KMS-11 (cell line): ENCODE results near the gene CXCL10.

Source experiments
- H2AFZ ChIP-seq: fragments of 200-600 bp; sonication (generic); 2 replicates; pipeline ENCODE4 v1.6.1; 2016; ENCODE audit warnings: antibody characterized with exemption, mixed run types, low read depth
- H3K27ac ChIP-seq: fragments of 200-600 bp; sonication (generic); 2 replicates; pipeline ENCODE4 v1.6.1; 2016; ENCODE audit warnings: mild to moderate bottlenecking, mixed run types
- H3K27me3 ChIP-seq: fragments of 200-600 bp; sonication (generic); 2 replicates; pipeline ENCODE4 v1.6.1; 2017; ENCODE audit warnings: mild to moderate bottlenecking, low read depth, mixed run types, moderate library complexity; ENCODE audit not compliant: insufficient read depth
- H3K36me3 ChIP-seq: fragments of 200-600 bp; sonication (generic); 2 replicates; pipeline ENCODE4 v1.6.1; 2017; ENCODE audit warnings: mild to moderate bottlenecking, mixed run types; ENCODE audit not compliant: insufficient read depth
- H3K4me1 ChIP-seq: fragments of 200-600 bp; sonication (generic); 2 replicates; pipeline ENCODE4 v1.6.1; 2016; ENCODE audit warnings: mild to moderate bottlenecking, low read depth, mixed run types; ENCODE audit not compliant: poor library complexity, severe bottlenecking
- H3K4me2 ChIP-seq: fragments of 200-600 bp; sonication (generic); 2 replicates; pipeline ENCODE4 v1.7.0; 2016; ENCODE audit warnings: mild to moderate bottlenecking, mixed run types
- H3K4me3 ChIP-seq: fragments of 200-600 bp; sonication (generic); IDR thresholded peaks from 2 replicates; pipeline ENCODE4 v1.6.1; 2017; ENCODE audit warnings: low read depth, low read length, mixed read lengths; ENCODE audit not compliant: insufficient read depth
- H3K79me2 ChIP-seq: fragments of 200-600 bp; sonication (generic); 2 replicates; pipeline ENCODE4 v1.6.1; 2016; ENCODE audit warnings: low read depth, mixed run types; ENCODE audit not compliant: insufficient read depth
- H3K9ac ChIP-seq: fragments of 200-600 bp; sonication (generic); 2 replicates; pipeline ENCODE4 v1.6.1; 2016; ENCODE audit warnings: mild to moderate bottlenecking, mixed run types
- H4K20me1 ChIP-seq: fragments of 200-600 bp; sonication (generic); 2 replicates; pipeline ENCODE4 v1.6.1; 2016; ENCODE audit warnings: mild to moderate bottlenecking, mixed run types; ENCODE audit not compliant: insufficient read depth
- TF ChIP-seq, protein P1 (sequence below): fragments of 200-600 bp; sonication (generic); conservative IDR thresholded peaks from 2 replicates; pipeline ENCODE4 v1.6.1; 2017; ENCODE audit warnings: low read depth, mild to moderate bottlenecking, antibody characterized with exemption, low read length, moderate library complexity, mixed read lengths

Gene CXCL10

DNA sequence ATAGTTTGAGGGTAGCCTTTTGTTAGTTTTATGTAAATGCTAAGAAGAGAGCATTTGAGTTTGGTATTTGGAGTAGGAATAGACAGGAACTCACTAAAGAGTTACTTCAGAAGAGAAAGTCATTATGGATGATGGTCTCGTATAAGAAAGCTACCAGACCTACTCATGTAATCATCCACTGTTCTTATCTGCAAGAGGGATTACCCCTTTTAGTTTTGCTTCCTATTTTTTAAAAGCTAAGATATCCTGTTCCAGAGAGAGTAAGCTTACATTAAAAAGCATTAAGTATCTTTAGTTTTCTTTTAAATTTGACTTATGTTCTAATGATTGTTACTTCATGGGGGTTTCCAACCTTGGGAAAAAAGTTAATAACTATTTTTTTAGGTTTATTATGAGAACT is 38.7 kb upstream of the CXCL10 start:
- H3K27me3 ChIP-seq, result no peaks in the 10 kb centered on the region
- no peak overlapping the region for H3K9ac ChIP-seq
- no peak overlapping the region for H3K4me2 ChIP-seq
- TF ChIP-seq, protein P1, sequence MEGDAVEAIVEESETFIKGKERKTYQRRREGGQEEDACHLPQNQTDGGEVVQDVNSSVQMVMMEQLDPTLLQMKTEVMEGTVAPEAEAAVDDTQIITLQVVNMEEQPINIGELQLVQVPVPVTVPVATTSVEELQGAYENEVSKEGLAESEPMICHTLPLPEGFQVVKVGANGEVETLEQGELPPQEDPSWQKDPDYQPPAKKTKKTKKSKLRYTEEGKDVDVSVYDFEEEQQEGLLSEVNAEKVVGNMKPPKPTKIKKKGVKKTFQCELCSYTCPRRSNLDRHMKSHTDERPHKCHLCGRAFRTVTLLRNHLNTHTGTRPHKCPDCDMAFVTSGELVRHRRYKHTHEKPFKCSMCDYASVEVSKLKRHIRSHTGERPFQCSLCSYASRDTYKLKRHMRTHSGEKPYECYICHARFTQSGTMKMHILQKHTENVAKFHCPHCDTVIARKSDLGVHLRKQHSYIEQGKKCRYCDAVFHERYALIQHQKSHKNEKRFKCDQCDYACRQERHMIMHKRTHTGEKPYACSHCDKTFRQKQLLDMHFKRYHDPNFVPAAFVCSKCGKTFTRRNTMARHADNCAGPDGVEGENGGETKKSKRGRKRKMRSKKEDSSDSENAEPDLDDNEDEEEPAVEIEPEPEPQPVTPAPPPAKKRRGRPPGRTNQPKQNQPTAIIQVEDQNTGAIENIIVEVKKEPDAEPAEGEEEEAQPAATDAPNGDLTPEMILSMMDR, result no peak
- no peak overlapping the region for H3K4me3 ChIP-seq
- no peaks in the 10 kb centered on the region for H3K4me1 ChIP-seq
- H3K79me2 ChIP-seq, result no peaks in the 10 kb centered on the region
- no peak overlapping the region for H3K27ac ChIP-seq
- no peaks in the 10 kb centered on the region for H3K36me3 ChIP-seq
- no peak overlapping the region for H2AFZ ChIP-seq
- H4K20me1 ChIP-seq, result no peaks in the 10 kb centered on the region

GRCh38 chr4:76061421-76061820 is 38.1 kb upstream of the CXCL10 start:
- Histone ChIP-seq H4K20me1 (no peaks in the 10 kb centered on the region), H3K4me1 (no peaks in the 10 kb centered on the region), H3K4me3 (no peak overlapping the region), H3K27ac (no peak overlapping the region), H3K9ac (no peak overlapping the region), H3K27me3 (no peaks in the 10 kb centered on the region), H2AFZ (no peak overlapping the region), H3K79me2 (no peaks in the 10 kb centered on the region), H3K4me2 (no peak overlapping the region), H3K36me3 (no peaks in the 10 kb centered on the region)
- TF ChIP-seq, protein P1, result no peak

DNA sequence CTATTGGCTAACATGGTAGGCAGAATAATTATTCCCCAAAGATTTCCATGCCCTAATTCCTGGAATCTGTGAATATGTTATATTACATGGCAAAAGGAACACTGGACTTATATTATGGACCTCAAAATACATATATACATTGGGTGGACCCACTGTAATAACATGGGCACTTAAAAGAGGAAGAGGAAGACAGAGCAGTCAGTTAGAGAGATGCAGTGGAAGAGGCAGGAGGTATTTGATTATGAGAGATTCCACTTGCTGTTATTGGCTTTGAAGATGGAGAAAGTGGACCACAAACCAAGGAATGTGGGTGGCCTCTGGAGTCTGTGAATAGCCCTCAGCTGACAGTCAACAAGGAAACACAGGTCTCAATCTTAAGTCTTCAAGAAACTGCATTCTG is 37.2 kb upstream of the CXCL10 start:
- H3K4me1 ChIP-seq, result no peaks in the 10 kb centered on the region
- H3K4me2 ChIP-seq, result no peak overlapping the region
- H3K27ac ChIP-seq, result no peak overlapping the region
- no peaks in the 10 kb centered on the region for H3K36me3 ChIP-seq
- H4K20me1 ChIP-seq, result no peaks in the 10 kb centered on the region
- H3K79me2 ChIP-seq, result no peaks in the 10 kb centered on the region
- H3K9ac ChIP-seq, result no peak overlapping the region
- TF ChIP-seq, protein P1, result no peak
- no peaks in the 10 kb centered on the region for H3K27me3 ChIP-seq
- no peak overlapping the region for H3K4me3 ChIP-seq
- no peak overlapping the region for H2AFZ ChIP-seq

GRCh38 chr4:76059750-76060149 is 36.5 kb upstream of the CXCL10 start:
- Histone ChIP-seq H3K27ac (no peak overlapping the region), H2AFZ (no peak overlapping the region), H3K36me3 (no peaks in the 10 kb centered on the region), H3K9ac (no peak overlapping the region), H3K4me2 (no peak overlapping the region), H3K79me2 (no peaks in the 10 kb centered on the region), H4K20me1 (no peaks in the 10 kb centered on the region), H3K4me1 (peaks cover 7% of the 10 kb centered on the region), H3K4me3 (no peak overlapping the region), H3K27me3 (no peaks in the 10 kb centered on the region)
- TF ChIP-seq, protein P1, result no peak
